A549 (cell line): ENCODE measurements around the gene KYNU. TPM values are rescaled to one million over a fixed set of nuclear protein-coding genes. Genes with fewer than 3 reads are reported as not detected.

ENCODE experiments used
- ATAC-seq, 2 experiments: fragments of 200-7000 bp in 1 of 2; fragments of >200 bp in 1 of 2; cut with Nextera tagmentation in 1 of 2; cut with Tn5 transposase in 1 of 2; 3 replicates each; pipeline versions ENCODE4 v1.8.0 to v1.9.1; 2018 to 2020; ENCODE audit warnings: mild to moderate bottlenecking in 1 of 2, moderate library complexity in 1 of 2
- CTCF ChIA-PET: fragments of 300-600 bp; sonication (Branson Sonifier 250); formaldehyde crosslinking; extraction: SDS; loops from one replicate; lab custom pipeline; 2021; ENCODE audit warnings: antibody characterized with exemption, inconsistent platforms; lab: Yijun Ruan, JAX
- POLR2A ChIA-PET: fragments of 350-600 bp; formaldehyde crosslinking; extraction: SDS; loops from one replicate; lab custom pipeline; 2021; ENCODE audit warnings: antibody characterized with exemption, inconsistent platforms; lab: Yijun Ruan, JAX
- DNase-seq, 2 experiments: peaks; one replicate each; pipeline versions ENCODE4 v3.0.0 to v3.0.0-alpha.2; 2011 to 2016; ENCODE audit warnings: low read depth in 1 of 2, low spot score in 1 of 2
- FAIRE-seq: peaks from 2 replicates; lab custom pipeline; 2011; peaks lifted over from hg19 to GRCh38; lab: Jason Lieb, UNC
- H3K27ac ChIP-seq, 2 experiments: fragments of >200 bp; sonication (Bioruptor Twin); formaldehyde crosslinking; 3 replicates each; pipeline ENCODE4 v1.5.1; 2016 to 2017
- H3K4me1 ChIP-seq: fragments of >200 bp; sonication (Bioruptor Twin); formaldehyde crosslinking; 3 replicates; pipeline ENCODE4 v1.6.1; 2016
- H3K4me2 ChIP-seq: fragments of >200 bp; sonication (Bioruptor Twin); formaldehyde crosslinking; 3 replicates; pipeline ENCODE4 v1.6.1; 2016
- H3K4me3 ChIP-seq: fragments of >200 bp; sonication (Bioruptor Twin); formaldehyde crosslinking; 3 replicates; pipeline ENCODE4 v1.5.1; 2016
- H3K9me3 ChIP-seq: fragments of >200 bp; sonication (Bioruptor Twin); formaldehyde crosslinking; 3 replicates; pipeline ENCODE4 v1.6.1; 2016
- CHD4 ChIP-seq: fragments of 200-600 bp; sonication (generic); IDR thresholded peaks from 2 replicates; pipeline ENCODE4 v1.6.1; 2016; ENCODE audit warnings: antibody characterized with exemption, mild to moderate bottlenecking, borderline replicate concordance
- EHF ChIP-seq: fragments of 250-450 bp; sonication (Bioruptor Pico); IDR thresholded peaks from 2 replicates; pipeline ENCODE4 v1.5.0; 2020; ENCODE audit warnings: mild to moderate bottlenecking
- EHMT2 ChIP-seq: fragments of 200-600 bp; sonication (generic); IDR thresholded peaks from 2 replicates; pipeline ENCODE4 v1.6.1; 2016; ENCODE audit warnings: antibody characterized with exemption, low read depth, mild to moderate bottlenecking, moderate library complexity
- EP300 ChIP-seq, 2 experiments: fragments of >200 bp; sonication (Bioruptor Twin); formaldehyde crosslinking; IDR thresholded peaks; 2 replicates in 1 of 2; 3 replicates in 1 of 2; pipeline ENCODE4 v1.6.1; 2016 to 2017
- ESRRA ChIP-seq: fragments of 150-350 bp; IDR thresholded peaks from 2 replicates; pipeline ENCODE4 v1.6.1; 2014; ENCODE audit warnings: mild to moderate bottlenecking, low read length, borderline replicate concordance
- FOSL2 ChIP-seq, 2 experiments: fragments of 450-650 bp in 1 of 2; fragments of >200 bp in 1 of 2; sonication (Bioruptor Twin) in 1 of 2; formaldehyde crosslinking; IDR thresholded peaks; 2 replicates each; pipeline versions ENCODE4 v1.5.0 to v1.6.1; 2016 to 2020; ENCODE audit warnings: mild to moderate bottlenecking in 1 of 2, moderate library complexity in 1 of 2
- FOXS1 ChIP-seq: fragments of 250-450 bp; sonication (Bioruptor Pico); IDR thresholded peaks from 2 replicates; pipeline ENCODE4 v1.5.0; 2020; ENCODE audit warnings: mild to moderate bottlenecking, moderate library complexity
- HEYL ChIP-seq: fragments of 250-450 bp; sonication (Bioruptor Pico); IDR thresholded peaks from 2 replicates; pipeline ENCODE4 v1.8.0; 2021; ENCODE audit warnings: mild to moderate bottlenecking, moderate library complexity
- HOXB13 ChIP-seq: fragments of 250-450 bp; sonication (Bioruptor Pico); IDR thresholded peaks from 2 replicates; pipeline ENCODE4 v1.5.0; 2020; ENCODE audit warnings: low read depth, mild to moderate bottlenecking, moderate library complexity
- HOXB5 ChIP-seq: fragments of 250-450 bp; sonication (Bioruptor Pico); IDR thresholded peaks from 2 replicates; pipeline ENCODE4 v1.5.0; 2020; ENCODE audit warnings: mild to moderate bottlenecking, moderate library complexity
- KDM5A ChIP-seq: fragments of 200-600 bp; sonication (generic); IDR thresholded peaks from 2 replicates; pipeline ENCODE4 v1.6.1; 2016; ENCODE audit warnings: antibody characterized with exemption, mild to moderate bottlenecking
- MAFK ChIP-seq: fragments of 450-650 bp; IDR thresholded peaks from 2 replicates; pipeline ENCODE4 v1.6.1; 2014; ENCODE audit not compliant: partially characterized antibody
- MAZ ChIP-seq: fragments of 150-350 bp; IDR thresholded peaks from 2 replicates; pipeline ENCODE4 v1.6.1; 2014; ENCODE audit warnings: antibody characterized with exemption, low read depth, low read length, borderline replicate concordance
- NFE2L2 ChIP-seq: fragments of 150-350 bp; conservative IDR thresholded peaks from 2 replicates; pipeline ENCODE4 v1.6.1; 2014; ENCODE audit warnings: low read length
- POLR2A ChIP-seq: IDR thresholded peaks from 2 replicates; pipeline ENCODE4 v1.6.1; 2012; ENCODE audit warnings: mild to moderate bottlenecking, low read length
- POLR2AphosphoS2 ChIP-seq: conservative IDR thresholded peaks from 2 replicates; pipeline ENCODE4 v1.6.1; 2012; ENCODE audit warnings: low read length, improper control_type of control experiment, inconsistent platforms
- RAD21 ChIP-seq, 2 experiments: fragments of >200 bp in 1 of 2; sonication (Bioruptor Twin) in 1 of 2; formaldehyde crosslinking in 1 of 2; IDR thresholded peaks in 1 of 2; conservative IDR thresholded peaks in 1 of 2; 2 replicates in 1 of 2; 3 replicates in 1 of 2; pipeline ENCODE4 v1.6.1; 2012 to 2018; ENCODE audit warnings: inconsistent platforms in 1 of 2
- RARB ChIP-seq: fragments of 250-450 bp; sonication (Bioruptor Pico); IDR thresholded peaks from 2 replicates; pipeline ENCODE4 v1.8.0; 2021; ENCODE audit warnings: mild to moderate bottlenecking, moderate library complexity
- RCOR1 ChIP-seq: fragments of 150-350 bp; IDR thresholded peaks from 2 replicates; pipeline ENCODE4 v1.6.1; 2014; ENCODE audit warnings: antibody characterized with exemption, low read length, low read depth
- RFX5 ChIP-seq: fragments of 450-650 bp; IDR thresholded peaks from 2 replicates; pipeline ENCODE4 v1.7.1; 2014; ENCODE audit warnings: antibody characterized with exemption, mild to moderate bottlenecking, moderate library complexity
- SMC3 ChIP-seq: fragments of >200 bp; sonication (Bioruptor Twin); formaldehyde crosslinking; IDR thresholded peaks from 3 replicates; pipeline ENCODE4 v1.6.1; 2018; ENCODE audit warnings: inconsistent platforms
- ZFP36 ChIP-seq: fragments of 450-650 bp; IDR thresholded peaks from 2 replicates; pipeline ENCODE4 v1.6.1; 2014; ENCODE audit warnings: borderline replicate concordance; ENCODE audit not compliant: partially characterized antibody
- ZNF302 ChIP-seq: fragments of 250-450 bp; sonication (Bioruptor Pico); IDR thresholded peaks from 2 replicates; pipeline ENCODE4 v1.9.0; 2021; ENCODE audit warnings: inconsistent platforms, mild to moderate bottlenecking, moderate library complexity
- ZSCAN20 ChIP-seq: fragments of 250-450 bp; sonication (Bioruptor Pico); IDR thresholded peaks from 2 replicates; pipeline ENCODE4 v1.8.0; 2022; ENCODE audit warnings: mild to moderate bottlenecking, moderate library complexity
- WGBS: methylation state at CpG from one replicate; pipeline ENCODE4 v1.1.6; 2017; ENCODE audit errors: missing lambda C conversion rate; 5-methylcytosine and 5-hydroxymethylcytosine counted together
- polyA plus RNA-seq, 4 experiments: library from polyadenylated mRNA; depleted of rRNA in 3 of 4; stranded (reverse); fragments of >200 nt; fragmentation: RNase III in 1 of 4; extraction: RNeasy Plus Mini Kit Qiagen cat#74134 plus additional on column Dnase treatment in 1 of 4; gene quantifications; 2 replicates in 3 of 4; 3 replicates in 1 of 4; pipeline ENCODE4 v1.2.3, GENCODE V29; 2011 to 2017
- TF ChIP-seq, protein P1 (sequence below): fragments of 150-350 bp; IDR thresholded peaks from 2 replicates; pipeline ENCODE4 v1.6.1; 2014; ENCODE audit warnings: low read depth, mild to moderate bottlenecking, low read length
- TF ChIP-seq, protein P2 (sequence below): fragments of >200 bp; sonication (Bioruptor Twin); formaldehyde crosslinking; IDR thresholded peaks from 2 replicates; pipeline ENCODE4 v1.6.1; 2016
- TF ChIP-seq, protein P3 (sequence below): fragments of 250-450 bp; sonication (Bioruptor Pico); IDR thresholded peaks from 2 replicates; pipeline ENCODE4 v1.5.0; 2020; ENCODE audit warnings: low read depth, mild to moderate bottlenecking, moderate library complexity
- TF ChIP-seq, protein P4 (sequence below): IDR thresholded peaks from 2 replicates; pipeline ENCODE4 v1.6.1; 2012; ENCODE audit warnings: low read depth, borderline replicate concordance

The KYNU gene
- polyA plus RNA-seq, 2 of the 4 experiments (the other 2 are of a cell fraction), result 302 to 324 TPM

DNA sequence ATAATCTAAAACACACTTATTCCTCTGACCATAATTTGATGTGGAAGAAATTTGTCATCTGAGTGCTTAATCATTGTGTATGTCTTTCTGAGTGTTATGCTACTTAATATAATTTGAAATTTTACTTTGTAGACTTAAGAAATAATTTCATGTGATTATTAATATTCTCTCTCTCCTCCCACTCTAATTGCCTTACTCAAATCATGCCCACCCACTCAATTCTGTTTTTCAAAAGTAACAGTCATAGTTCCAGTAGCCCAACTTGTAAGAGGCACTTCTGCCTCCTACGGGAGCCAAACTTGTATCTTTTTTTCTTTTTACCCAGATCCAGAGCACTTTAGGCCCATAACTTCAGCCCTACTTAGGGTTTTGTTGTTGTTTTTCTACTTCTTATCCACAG, 18.5 kb upstream of the KYNU start:
- Histone ChIP-seq H3K4me3 (no peak overlapping the region), H3K4me2 (peak overlapping the region; percentile 64; the same call in 1 of the 3 replicates), H3K27ac (peak overlapping the region; percentile 54 to 70; a peak in 5 of 6 replicates), H3K4me1 (peaks cover 60% of the 10 kb centered on the region), H3K9me3 (no peaks in the 10 kb centered on the region)
- CTCF ChIA-PET, result no interaction called here
- 100% methylated on average over 1 of the region's 1 CpG for WGBS
- TF ChIP-seq, protein P1, sequence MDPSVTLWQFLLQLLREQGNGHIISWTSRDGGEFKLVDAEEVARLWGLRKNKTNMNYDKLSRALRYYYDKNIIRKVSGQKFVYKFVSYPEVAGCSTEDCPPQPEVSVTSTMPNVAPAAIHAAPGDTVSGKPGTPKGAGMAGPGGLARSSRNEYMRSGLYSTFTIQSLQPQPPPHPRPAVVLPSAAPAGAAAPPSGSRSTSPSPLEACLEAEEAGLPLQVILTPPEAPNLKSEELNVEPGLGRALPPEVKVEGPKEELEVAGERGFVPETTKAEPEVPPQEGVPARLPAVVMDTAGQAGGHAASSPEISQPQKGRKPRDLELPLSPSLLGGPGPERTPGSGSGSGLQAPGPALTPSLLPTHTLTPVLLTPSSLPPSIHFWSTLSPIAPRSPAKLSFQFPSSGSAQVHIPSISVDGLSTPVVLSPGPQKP, result no peak
- TF ChIP-seq HOXB13 (CRISPR knock-in tag) (no peak), NFE2L2 (no peak), MAZ (no peak), ZNF302 (CRISPR knock-in tag) (no peak), EP300 (IDR thresholded peaks at IDR 0.05) (no peak), RARB (no peak), MAFK (no peak), ZSCAN20 (CRISPR knock-in tag) (no peak), RFX5 (no peak), HOXB5 (CRISPR knock-in tag) (no peak), RCOR1 (no peak), POLR2AphosphoS2 (no peak), HEYL (CRISPR knock-in tag) (no peak), FOXS1 (CRISPR knock-in tag) (no peak), EHF (CRISPR knock-in tag) (no peak)
- TF ChIP-seq, protein P2, sequence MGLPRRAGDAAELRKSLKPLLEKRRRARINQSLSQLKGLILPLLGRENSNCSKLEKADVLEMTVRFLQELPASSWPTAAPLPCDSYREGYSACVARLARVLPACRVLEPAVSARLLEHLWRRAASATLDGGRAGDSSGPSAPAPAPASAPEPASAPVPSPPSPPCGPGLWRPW, result no peak
- TF ChIP-seq, protein P3, sequence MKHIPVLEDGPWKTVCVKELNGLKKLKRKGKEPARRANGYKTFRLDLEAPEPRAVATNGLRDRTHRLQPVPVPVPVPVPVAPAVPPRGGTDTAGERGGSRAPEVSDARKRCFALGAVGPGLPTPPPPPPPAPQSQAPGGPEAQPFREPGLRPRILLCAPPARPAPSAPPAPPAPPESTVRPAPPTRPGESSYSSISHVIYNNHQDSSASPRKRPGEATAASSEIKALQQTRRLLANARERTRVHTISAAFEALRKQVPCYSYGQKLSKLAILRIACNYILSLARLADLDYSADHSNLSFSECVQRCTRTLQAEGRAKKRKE (CRISPR knock-in tag), result no peak
- TF ChIP-seq, protein P4, sequence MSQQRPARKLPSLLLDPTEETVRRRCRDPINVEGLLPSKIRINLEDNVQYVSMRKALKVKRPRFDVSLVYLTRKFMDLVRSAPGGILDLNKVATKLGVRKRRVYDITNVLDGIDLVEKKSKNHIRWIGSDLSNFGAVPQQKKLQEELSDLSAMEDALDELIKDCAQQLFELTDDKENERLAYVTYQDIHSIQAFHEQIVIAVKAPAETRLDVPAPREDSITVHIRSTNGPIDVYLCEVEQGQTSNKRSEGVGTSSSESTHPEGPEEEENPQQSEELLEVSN, result no peak
- DNase-seq, result no peak
- POLR2A ChIA-PET, result no interaction called here
- no peak for ATAC-seq
- FAIRE-seq, result no peak

DNA sequence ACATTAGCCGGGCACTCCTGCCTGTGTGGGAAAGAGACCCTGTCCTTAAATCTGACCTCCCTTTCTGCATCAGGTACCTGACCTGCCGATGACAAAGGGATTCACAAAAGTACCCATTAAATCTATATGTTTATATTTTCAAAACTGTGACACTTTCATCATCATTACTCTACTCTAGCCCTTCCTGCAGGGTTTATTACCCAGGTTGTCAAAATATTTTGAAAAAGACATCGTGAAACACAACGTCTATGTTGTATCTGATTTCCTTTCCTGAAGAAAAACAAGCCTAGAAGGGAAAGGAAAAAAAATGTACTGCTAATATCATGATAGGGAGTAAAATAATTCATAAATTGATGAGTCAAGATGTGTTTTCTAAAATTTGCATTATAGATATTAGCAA, 15.2 kb upstream of the KYNU start:
- FAIRE-seq (no peak), DNase-seq (no peak)
- CTCF ChIA-PET, result no interaction called here

DNA sequence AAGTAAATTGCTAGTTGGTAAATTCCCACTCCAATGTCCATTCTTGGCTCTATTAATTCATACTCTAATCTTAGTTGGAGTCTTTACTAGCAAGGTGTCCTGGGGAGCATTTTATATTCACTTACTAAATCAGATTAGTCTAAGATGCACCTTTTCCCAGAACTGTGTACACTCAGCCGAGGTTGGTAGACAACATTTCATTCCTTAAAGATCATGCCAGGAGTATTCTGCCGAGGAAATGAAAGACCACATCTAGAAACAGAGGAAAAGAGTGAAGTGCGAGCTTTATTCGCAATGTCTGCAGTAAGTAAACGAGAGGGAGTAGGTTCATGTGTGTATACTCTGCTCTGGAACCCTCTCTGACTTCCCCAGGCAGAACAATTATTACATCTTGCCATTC, 14.6 kb upstream of the KYNU start:
- peak in 1 of 2 experiments; percentile 70 for DNase-seq
- peaks cover 84% of the 10 kb centered on the region for H3K4me1 ChIP-seq
- peak overlapping the region; percentile 77 for H3K4me2 ChIP-seq
- TF ChIP-seq FOSL2 (IDR thresholded peaks at IDR 0.05) (no peak), FOSL2 (CRISPR knock-in tag; IDR thresholded peaks at IDR 0.05) (peak; percentile 39; the same call in 1 of the 2 replicates), KDM5A (no peak), SMC3 (0 out of 3 replicates have a peak, but pooled peaks have one; percentile 6)
- CTCF ChIA-PET, result interaction anchor here (1.2 to 1.3 kb wide), 2 partner anchors 13 to 180 kb away, joined by 4 to 5 read pairs; no protein-coding TSS in a partner anchor
- FAIRE-seq, result no peak
- peak in 1 of 2 experiments; percentile 47; a peak in 3 of 6 replicates for ATAC-seq
- H3K4me3 ChIP-seq, result peak overlapping the region; percentile 8; the same call in 1 of the 3 replicates
- 3% methylated on average over 5 of the region's 5 CpGs for WGBS
- peak overlapping the region; percentile 92 to 99 for H3K27ac ChIP-seq
- no peaks in the 10 kb centered on the region for H3K9me3 ChIP-seq
- POLR2A ChIA-PET, result interaction anchor here (1.0 to 2.3 kb wide), 4 partner anchors 9 to 15 kb away, joined by 3 to 11 read pairs (median 6); partner anchors contain the start of gene KYNU

More for the DNA sequence above, 15.2 kb upstream of the KYNU start:
- no peak overlapping the region; the same call in 2 of the 3 replicates for H3K4me3 ChIP-seq
- 40% methylated on average over 4 of the region's 4 CpGs for WGBS
- ATAC-seq, result no peak
- no peaks in the 10 kb centered on the region for H3K9me3 ChIP-seq
- TF ChIP-seq EHMT2, result no peak
- no peak for TF ChIP-seq RAD21 (conservative IDR thresholded peaks at IDR 0.05 in 1 of 2, IDR thresholded peaks at IDR 0.05 in 1 of 2)
- TF ChIP-seq ZFP36, result no peak
- no peak for TF ChIP-seq CHD4
- no peak for TF ChIP-seq ESRRA
- no peak for TF ChIP-seq POLR2A
- H3K27ac ChIP-seq, result peak overlapping the region; percentile 92 to 99
- POLR2A ChIA-PET, result no interaction called here
- peak overlapping the region; percentile 77 for H3K4me2 ChIP-seq
- peaks cover 84% of the 10 kb centered on the region for H3K4me1 ChIP-seq
